Neutrophil (primary cell): ENCODE measurements around the gene KLHL29.

ENCODE experiments used
- H3K27ac ChIP-seq: fragments of 200-600 bp; sonication (generic); 2 replicates; pipeline ENCODE4 v1.5.1; 2016; ENCODE audit warnings: mild to moderate bottlenecking, moderate library complexity
- H3K27me3 ChIP-seq: fragments of 200-600 bp; sonication (generic); 2 replicates; pipeline ENCODE4 v1.6.0; 2016; ENCODE audit warnings: mild to moderate bottlenecking
- H3K36me3 ChIP-seq: fragments of 200-600 bp; sonication (generic); 2 replicates; pipeline ENCODE4 v1.5.1; 2017
- H3K4me1 ChIP-seq, 2 experiments: fragments of 200-600 bp in 1 of 2; sonication (generic) in 1 of 2; 1 replicate in 1 of 2; 2 replicates in 1 of 2; pipeline versions ENCODE4 v1.5.1 to v1.6.1; 2013 to 2016; ENCODE audit warnings: low read depth in 1 of 2, low read length in 1 of 2, mild to moderate bottlenecking in 1 of 2, moderate library complexity in 1 of 2; ENCODE audit not compliant: control insufficient read depth in 1 of 2, insufficient read depth in 1 of 2
- H3K4me3 ChIP-seq, 2 experiments: fragments of 200-600 bp in 1 of 2; sonication (generic) in 1 of 2; 1 replicate in 1 of 2; 2 replicates in 1 of 2; pipeline ENCODE4 v1.5.1; 2013 to 2016; ENCODE audit warnings: low read depth in 1 of 2, low read length in 1 of 2, mild to moderate bottlenecking in 1 of 2, moderate library complexity in 1 of 2
- H3K9me3 ChIP-seq: fragments of 200-600 bp; sonication (generic); 2 replicates; pipeline ENCODE4 v1.5.1; 2016
- CTCF ChIP-seq: fragments of 200-600 bp; sonication (generic); IDR thresholded peaks from 2 replicates; pipeline ENCODE4 v1.5.1; 2016; ENCODE audit warnings: antibody characterized with exemption

KLHL29 gene

DNA sequence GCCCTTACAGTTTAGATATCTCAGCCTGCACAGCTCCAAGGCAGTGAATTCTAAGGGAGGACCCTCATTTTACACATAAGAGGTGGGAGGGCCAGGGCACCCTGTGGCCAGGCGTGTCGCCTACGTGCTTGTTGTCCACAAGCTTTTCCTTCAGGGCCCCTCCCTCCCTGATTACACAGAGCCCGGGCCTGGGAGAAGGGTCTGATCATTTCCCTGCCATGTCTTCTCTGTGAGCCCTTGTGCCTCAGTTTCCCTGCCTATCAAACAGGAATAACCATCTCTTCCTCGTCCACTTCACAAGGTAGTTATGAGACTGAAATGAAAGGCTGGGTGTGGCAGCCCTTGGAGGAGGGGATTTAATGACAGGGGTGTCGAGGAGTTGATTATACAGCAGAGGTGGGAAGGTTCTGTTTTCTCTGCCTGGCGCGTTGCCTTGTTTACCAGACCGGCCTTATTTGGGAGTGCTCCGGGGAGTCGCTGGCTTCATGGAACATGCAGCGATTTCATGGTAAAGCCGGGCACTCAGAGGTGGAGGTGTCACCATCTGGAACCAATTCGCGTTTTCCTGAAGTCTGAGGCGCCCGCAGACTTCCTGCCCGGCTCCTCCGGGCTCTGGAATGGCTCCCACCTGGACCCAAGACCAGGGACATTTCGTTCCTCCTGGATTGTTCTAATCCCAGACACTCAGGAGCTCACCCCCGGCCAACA is 208.9 kb downstream of the KLHL29 start:
- Histone ChIP-seq H3K4me3 (no peak overlapping the region), H3K27me3 (peaks cover 51% of the 10 kb centered on the region), H3K36me3 (no peaks in the 10 kb centered on the region), H3K9me3 (no peaks in the 10 kb centered on the region), H3K4me1 (no peaks in the 10 kb centered on the region), H3K27ac (no peak overlapping the region)
- no peak for TF ChIP-seq CTCF

DNA sequence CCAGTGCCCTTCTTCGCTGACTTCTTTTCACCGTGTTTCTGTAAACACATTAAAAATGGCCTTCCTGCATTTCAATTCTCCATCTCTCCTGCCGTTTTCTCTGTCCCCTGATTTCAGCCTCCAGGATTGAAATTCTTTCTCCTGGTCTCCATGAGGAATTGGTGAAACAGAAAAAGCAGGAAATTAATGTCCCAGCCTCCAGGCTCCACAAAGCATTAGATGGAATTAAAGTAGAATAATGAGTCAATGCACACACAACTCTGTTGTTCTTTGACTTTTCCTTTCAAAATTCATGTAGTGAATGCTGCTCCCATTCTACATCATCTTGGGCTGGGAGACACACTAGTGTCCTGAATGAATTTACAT is 209.5 kb downstream of the KLHL29 start:
- Histone ChIP-seq H3K4me3 (no peak overlapping the region), H3K36me3 (no peaks in the 10 kb centered on the region), H3K27ac (no peak overlapping the region), H3K9me3 (no peaks in the 10 kb centered on the region), H3K27me3 (peaks cover 54% of the 10 kb centered on the region), H3K4me1 (no peaks in the 10 kb centered on the region)
- TF ChIP-seq CTCF = no peak

GRCh38 chr2:23595021-23595420 is 210.0 kb downstream of the KLHL29 start:
- no peaks in the 10 kb centered on the region for H3K4me1 ChIP-seq
- H3K4me3 ChIP-seq = no peak overlapping the region
- no peaks in the 10 kb centered on the region for H3K36me3 ChIP-seq
- TF ChIP-seq CTCF = no peak
- H3K27ac ChIP-seq = no peak overlapping the region
- no peaks in the 10 kb centered on the region for H3K9me3 ChIP-seq
- H3K27me3 ChIP-seq = peaks cover 56% of the 10 kb centered on the region

- peaks cover 63% of the 10 kb centered on the region for H3K27me3 ChIP-seq
- no peak for TF ChIP-seq CTCF
- H3K4me1 ChIP-seq = no peaks in the 10 kb centered on the region
- H3K27ac ChIP-seq = no peak overlapping the region
- no peak overlapping the region for H3K4me3 ChIP-seq
- H3K9me3 ChIP-seq = no peaks in the 10 kb centered on the region
- no peaks in the 10 kb centered on the region for H3K36me3 ChIP-seq
These were observed 210.7 kb downstream of the KLHL29 start for GRCh38 chr2:23595601-23596251.

- no peak for TF ChIP-seq CTCF
- Histone ChIP-seq H3K27ac (no peak overlapping the region), H3K4me1 (no peaks in the 10 kb centered on the region), H3K9me3 (no peaks in the 10 kb centered on the region), H3K36me3 (no peaks in the 10 kb centered on the region), H3K4me3 (no peak overlapping the region), H3K27me3 (peaks cover 65% of the 10 kb centered on the region)
These were observed 211.4 kb downstream of the KLHL29 start for GRCh38 chr2:23596316-23596885.
